Measurements from ENCODE around the gene ZNRF3.
"Not testable (repeated sequence)": the region's sequence is repeated elsewhere in the genome, so short reads cannot be mapped to it uniquely, and the experiment has no call there.

The ZNRF3 gene

DNA sequence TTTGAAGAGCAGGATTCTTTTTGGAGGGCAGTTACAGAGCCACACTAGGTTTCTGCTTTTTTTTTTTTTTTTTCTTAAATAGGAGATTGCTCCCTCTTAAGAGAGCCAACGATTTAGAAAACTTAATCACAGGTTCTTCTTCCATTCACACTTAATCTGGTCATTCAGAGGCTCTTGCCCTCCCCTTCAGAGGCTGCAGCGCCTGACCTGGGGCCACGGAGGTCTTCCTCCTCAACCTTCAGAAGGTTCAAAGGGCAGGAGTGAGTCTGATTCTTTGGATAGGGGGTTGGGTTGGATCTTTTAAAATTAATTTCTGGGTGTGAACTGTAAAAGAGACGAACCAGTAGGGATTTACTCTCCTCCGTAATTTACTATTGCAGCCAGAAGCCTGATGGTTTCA lies 57.1 kb downstream of the ZNRF3 start:
- no peak for TF ChIP-seq ZFX (IDR thresholded peaks at IDR 0.05; ENCODE audit: borderline replicate concordance)
- TF ChIP-seq, protein P1, sequence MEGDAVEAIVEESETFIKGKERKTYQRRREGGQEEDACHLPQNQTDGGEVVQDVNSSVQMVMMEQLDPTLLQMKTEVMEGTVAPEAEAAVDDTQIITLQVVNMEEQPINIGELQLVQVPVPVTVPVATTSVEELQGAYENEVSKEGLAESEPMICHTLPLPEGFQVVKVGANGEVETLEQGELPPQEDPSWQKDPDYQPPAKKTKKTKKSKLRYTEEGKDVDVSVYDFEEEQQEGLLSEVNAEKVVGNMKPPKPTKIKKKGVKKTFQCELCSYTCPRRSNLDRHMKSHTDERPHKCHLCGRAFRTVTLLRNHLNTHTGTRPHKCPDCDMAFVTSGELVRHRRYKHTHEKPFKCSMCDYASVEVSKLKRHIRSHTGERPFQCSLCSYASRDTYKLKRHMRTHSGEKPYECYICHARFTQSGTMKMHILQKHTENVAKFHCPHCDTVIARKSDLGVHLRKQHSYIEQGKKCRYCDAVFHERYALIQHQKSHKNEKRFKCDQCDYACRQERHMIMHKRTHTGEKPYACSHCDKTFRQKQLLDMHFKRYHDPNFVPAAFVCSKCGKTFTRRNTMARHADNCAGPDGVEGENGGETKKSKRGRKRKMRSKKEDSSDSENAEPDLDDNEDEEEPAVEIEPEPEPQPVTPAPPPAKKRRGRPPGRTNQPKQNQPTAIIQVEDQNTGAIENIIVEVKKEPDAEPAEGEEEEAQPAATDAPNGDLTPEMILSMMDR (IDR thresholded peaks at IDR 0.05), result no peak

GRCh38 chr22:28942333-28942732 lies 59.0 kb downstream of the ZNRF3 start:
- TF ChIP-seq, protein P1 (IDR thresholded peaks at IDR 0.05), result no peak
- no peak for TF ChIP-seq ZFX (IDR thresholded peaks at IDR 0.05; ENCODE audit: borderline replicate concordance)
- H3K27ac ChIP-seq, result no peak overlapping the region

More for the DNA sequence above, 57.1 kb downstream of the ZNRF3 start:
- H3K27ac ChIP-seq, result no peak overlapping the region

GRCh38 chr22:28942801-28943500 lies 59.6 kb downstream of the ZNRF3 start:
- H3K27ac ChIP-seq, result no peak overlapping the region
- TF ChIP-seq, protein P1 (IDR thresholded peaks at IDR 0.05), result no peak
- TF ChIP-seq ZFX (IDR thresholded peaks at IDR 0.05; ENCODE audit: borderline replicate concordance), result no peak

GRCh38 chr22:28943501-28943879 lies 60.1 kb downstream of the ZNRF3 start:
- no peak overlapping the region for H3K27ac ChIP-seq
- TF ChIP-seq, protein P1 (IDR thresholded peaks at IDR 0.05), result no peak
- no peak for TF ChIP-seq ZFX (IDR thresholded peaks at IDR 0.05; ENCODE audit: borderline replicate concordance)

DNA sequence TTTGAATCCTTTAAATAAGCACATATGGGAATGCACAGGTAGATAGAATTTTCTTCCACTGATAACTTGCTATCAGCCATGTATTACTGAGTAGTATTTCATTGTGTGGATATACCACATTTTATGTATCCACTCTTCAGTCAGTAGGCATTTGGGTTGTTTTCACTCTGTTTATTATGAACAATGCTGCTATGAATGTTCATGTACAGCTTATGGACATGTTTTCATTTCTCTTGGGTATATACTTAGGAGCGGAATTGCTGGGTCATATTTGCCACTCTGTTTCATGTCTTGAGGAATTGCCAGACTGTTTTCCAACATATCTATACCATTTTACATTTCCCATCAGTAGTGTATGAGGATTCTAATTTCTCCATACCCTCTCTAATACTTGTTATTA lies 63.8 kb downstream of the ZNRF3 start:
- H3K27ac ChIP-seq, result no peak overlapping the region
- no peak for TF ChIP-seq ZFX (IDR thresholded peaks at IDR 0.05; ENCODE audit: borderline replicate concordance)
- TF ChIP-seq, protein P1 (IDR thresholded peaks at IDR 0.05), result no peak

DNA sequence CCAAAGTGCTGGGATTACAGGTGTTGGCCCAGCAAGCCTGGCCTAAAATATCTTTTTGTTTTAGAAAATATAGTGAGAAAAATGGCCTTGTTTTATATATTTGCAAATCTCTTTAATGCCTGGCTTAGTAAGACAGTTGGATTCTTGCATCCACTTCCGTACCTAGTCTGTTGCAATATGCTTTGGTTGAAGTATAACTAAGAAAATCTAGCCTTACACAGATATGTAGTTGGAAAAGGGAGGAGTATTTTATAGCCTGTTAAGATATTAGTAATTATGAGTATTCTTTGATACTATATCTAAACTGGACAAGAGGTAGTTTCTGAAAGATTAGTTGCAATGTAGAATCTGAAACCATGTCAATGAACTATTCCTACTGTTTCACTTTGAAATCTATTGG lies 65.1 kb downstream of the ZNRF3 start:
- TF ChIP-seq, protein P1 (IDR thresholded peaks at IDR 0.05), result no peak
- no peak for TF ChIP-seq ZFX (IDR thresholded peaks at IDR 0.05; ENCODE audit: borderline replicate concordance)
- no peak overlapping the region for H3K27ac ChIP-seq

GRCh38 chr22:28948860-28949551 lies 65.6 kb downstream of the ZNRF3 start:
- not testable (repeated sequence) for H3K27ac ChIP-seq
